AG04450 (cell line): ENCODE data around the gene MYBBP1A. TPM values are rescaled to one million over a fixed set of nuclear protein-coding genes. Genes with fewer than 3 reads are reported as not detected.
"Not testable (repeated sequence)": the region's sequence is repeated elsewhere in the genome, so short reads cannot be mapped to it uniquely, and the experiment has no call there.

ENCODE experiments used
- CTCF ChIA-PET: fragments of 300-600, 350-600 bp; formaldehyde crosslinking; extraction: SDS; loops from one replicate; lab custom pipeline; 2022; ENCODE audit warnings: antibody characterized with exemption, inconsistent platforms; lab: Charles Lee
- POLR2A ChIA-PET: fragments of 350-600 bp; formaldehyde crosslinking; extraction: SDS; loops from one replicate; lab custom pipeline; 2021; ENCODE audit warnings: antibody characterized with exemption, inconsistent platforms; lab: Yijun Ruan, JAX
- DNase-seq: peaks from one replicate; pipeline ENCODE4 v3.0.0-alpha.2; 2011; ENCODE audit warnings: low read depth, low spot score
- H3K27ac ChIP-seq: one replicate; pipeline ENCODE4 v1.5.1; 2012; ENCODE audit warnings: low read depth, low read length, control low read depth
- H3K27me3 ChIP-seq: one replicate; pipeline ENCODE4 v1.6.0; 2012; ENCODE audit warnings: low read length; ENCODE audit not compliant: control insufficient read depth, insufficient read depth
- H3K4me3 ChIP-seq: 2 replicates; pipeline ENCODE4 v1.5.1; 2011; ENCODE audit warnings: mild to moderate bottlenecking, low read depth, low read length, control low read depth
- H3K9me3 ChIP-seq: 2 replicates; pipeline ENCODE4 v1.5.1; 2012; ENCODE audit warnings: low read length; ENCODE audit not compliant: control insufficient read depth, insufficient read depth
- polyA plus RNA-seq: library from polyadenylated mRNA; depleted of rRNA; stranded (reverse); fragments of >200 nt; gene quantifications from 2 replicates; pipeline ENCODE4 v1.2.3, GENCODE V29; 2011
- TF ChIP-seq, protein P1 (sequence below): IDR thresholded peaks from 2 replicates; pipeline ENCODE4 v1.5.1; 2011; ENCODE audit warnings: low read depth, low read length, control low read depth, inconsistent platforms

MYBBP1A gene
- polyA plus RNA-seq, 1 experiment, result 12.5 TPM

DNA sequence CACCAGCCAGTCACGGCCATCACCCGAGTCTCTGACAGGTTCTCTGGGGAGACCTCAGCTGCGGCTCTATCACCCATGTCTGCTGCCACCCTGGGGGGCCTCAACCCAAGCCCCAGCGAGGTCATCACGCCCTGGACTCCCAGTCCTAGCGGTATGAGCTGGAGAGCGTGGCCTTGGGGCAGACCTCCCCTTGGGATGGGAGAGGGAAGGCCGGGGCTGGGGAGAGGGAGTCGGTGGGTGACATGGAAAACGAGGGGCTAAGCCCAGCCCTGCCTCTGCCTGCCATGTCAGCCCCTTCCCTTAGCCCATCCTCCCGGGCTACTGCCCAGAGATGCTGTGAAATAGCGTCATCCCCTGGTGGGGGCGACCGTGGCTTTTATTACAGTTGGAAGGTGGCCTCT lies 37.8 kb upstream of the MYBBP1A start:
- ChIA-PET POLR2A (no interaction called here), CTCF (interaction anchor here (0.5 to 2.6 kb wide), 2 partner anchors 26 to 395 kb away, joined by 3 to 12 read pairs; no protein-coding TSS in a partner anchor)
- peaks cover 48% of the 10 kb centered on the region for H3K27me3 ChIP-seq
- H3K27ac ChIP-seq, result no peak overlapping the region
- no peaks in the 10 kb centered on the region for H3K9me3 ChIP-seq
- H3K4me3 ChIP-seq, result no peak overlapping the region
- DNase-seq, result no peak
- TF ChIP-seq, protein P1, sequence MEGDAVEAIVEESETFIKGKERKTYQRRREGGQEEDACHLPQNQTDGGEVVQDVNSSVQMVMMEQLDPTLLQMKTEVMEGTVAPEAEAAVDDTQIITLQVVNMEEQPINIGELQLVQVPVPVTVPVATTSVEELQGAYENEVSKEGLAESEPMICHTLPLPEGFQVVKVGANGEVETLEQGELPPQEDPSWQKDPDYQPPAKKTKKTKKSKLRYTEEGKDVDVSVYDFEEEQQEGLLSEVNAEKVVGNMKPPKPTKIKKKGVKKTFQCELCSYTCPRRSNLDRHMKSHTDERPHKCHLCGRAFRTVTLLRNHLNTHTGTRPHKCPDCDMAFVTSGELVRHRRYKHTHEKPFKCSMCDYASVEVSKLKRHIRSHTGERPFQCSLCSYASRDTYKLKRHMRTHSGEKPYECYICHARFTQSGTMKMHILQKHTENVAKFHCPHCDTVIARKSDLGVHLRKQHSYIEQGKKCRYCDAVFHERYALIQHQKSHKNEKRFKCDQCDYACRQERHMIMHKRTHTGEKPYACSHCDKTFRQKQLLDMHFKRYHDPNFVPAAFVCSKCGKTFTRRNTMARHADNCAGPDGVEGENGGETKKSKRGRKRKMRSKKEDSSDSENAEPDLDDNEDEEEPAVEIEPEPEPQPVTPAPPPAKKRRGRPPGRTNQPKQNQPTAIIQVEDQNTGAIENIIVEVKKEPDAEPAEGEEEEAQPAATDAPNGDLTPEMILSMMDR, result no peak

DNA sequence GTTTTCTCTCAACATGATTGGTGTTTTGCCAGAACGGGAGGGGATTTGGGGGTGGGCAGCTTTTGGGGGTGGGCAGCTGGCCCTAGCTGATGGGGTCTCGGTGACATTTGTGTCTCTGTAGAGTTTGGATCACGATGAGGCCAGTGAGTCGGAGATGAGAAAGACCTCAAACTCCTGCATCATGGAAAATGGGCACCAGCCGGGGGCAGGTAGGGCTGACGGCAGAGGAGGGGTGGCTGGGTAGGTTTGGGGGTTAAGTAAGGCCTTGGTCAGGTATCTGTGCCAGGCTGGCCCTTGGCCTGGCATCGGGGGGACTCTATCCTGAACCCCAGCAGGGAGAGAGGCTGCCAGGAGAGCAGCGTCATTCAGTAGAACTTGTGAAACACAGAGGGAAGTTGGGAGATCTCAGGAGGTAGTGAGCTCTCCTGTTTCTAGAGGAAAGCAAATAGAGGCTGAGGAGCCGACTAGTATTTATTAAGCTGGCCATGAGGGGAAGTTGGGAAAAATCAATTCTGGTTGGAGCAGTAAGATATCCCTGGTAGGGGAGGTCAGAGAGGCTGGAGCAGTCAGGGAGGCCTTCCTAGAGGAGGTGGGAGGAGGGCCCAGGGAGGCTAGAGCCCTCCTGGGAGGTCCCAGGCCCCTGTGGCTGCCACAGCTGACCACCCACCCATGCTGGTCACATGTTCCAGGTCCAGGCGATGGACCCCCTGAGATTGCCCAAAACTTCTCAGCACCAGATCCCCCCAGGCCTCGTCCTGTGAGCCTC lies 37.2 kb upstream of the MYBBP1A start:
- ChIA-PET POLR2A (no interaction called here), CTCF (interaction anchor here (2.6 kb wide), 1 partner anchor 26 kb away, joined by 12 read pairs; no protein-coding TSS in a partner anchor)
- DNase-seq, result no peak
- TF ChIP-seq, protein P1, result no peak
- no peak overlapping the region for H3K27ac ChIP-seq
- no peaks in the 10 kb centered on the region for H3K9me3 ChIP-seq
- H3K4me3 ChIP-seq, result no peak overlapping the region
- peaks cover 46% of the 10 kb centered on the region for H3K27me3 ChIP-seq

DNA sequence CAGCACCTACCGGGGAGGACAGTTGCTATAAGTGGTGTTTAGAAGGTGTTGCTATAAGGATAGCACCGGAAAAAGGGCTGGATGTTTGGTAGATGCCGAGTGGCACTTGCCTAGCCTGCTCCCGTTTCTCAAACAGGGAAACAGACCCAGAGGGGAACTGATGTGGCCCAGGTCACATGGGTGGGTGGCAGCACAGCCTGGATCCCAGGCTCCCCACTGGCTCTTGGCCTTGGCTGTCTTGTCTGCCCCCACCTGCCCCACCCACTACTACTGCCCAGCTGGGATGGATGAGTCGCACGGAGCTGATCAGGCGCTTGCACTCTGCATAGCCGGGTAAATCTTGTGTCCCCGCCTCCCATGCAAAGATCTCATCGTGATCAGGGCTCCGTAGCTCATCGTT lies 36.3 kb upstream of the MYBBP1A start:
- H3K27me3 ChIP-seq, result peaks cover 50% of the 10 kb centered on the region
- no peak overlapping the region for H3K4me3 ChIP-seq
- POLR2A ChIA-PET, result no interaction called here
- no peaks in the 10 kb centered on the region for H3K9me3 ChIP-seq
- TF ChIP-seq, protein P1, result no peak
- no peak for DNase-seq
- CTCF ChIA-PET, result interaction anchor here (0.7 to 1.2 kb wide), 3 partner anchors 23 to 25 kb away, joined by 3 to 5 read pairs (median 3); no protein-coding TSS in a partner anchor
- H3K27ac ChIP-seq, result no peak overlapping the region

DNA sequence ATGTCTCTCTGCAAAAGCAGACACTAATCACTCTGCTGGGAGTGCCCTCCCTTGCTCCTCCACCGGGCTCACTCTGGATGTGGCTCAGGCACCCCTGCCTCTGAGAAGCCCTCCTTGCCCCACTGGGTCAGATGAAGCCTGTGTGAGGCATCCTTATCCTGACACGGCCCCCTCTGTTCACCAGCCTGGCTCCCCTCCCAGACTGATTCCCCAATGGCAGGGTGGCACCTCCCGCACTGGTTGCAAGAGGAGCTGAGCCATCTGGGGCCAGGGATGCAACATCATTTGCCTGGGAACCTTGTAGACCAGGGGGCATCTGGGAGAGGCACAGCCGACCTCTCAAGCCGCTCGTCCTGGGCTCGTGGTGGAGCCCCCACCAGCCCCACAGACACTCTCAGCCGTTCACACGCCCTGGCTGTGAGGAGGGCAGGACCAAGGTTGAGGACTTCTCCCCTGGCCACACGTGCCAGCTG lies 35.8 kb upstream of the MYBBP1A start:
- H3K27ac ChIP-seq, result no peak overlapping the region
- H3K4me3 ChIP-seq, result no peak overlapping the region
- no peak for DNase-seq
- peaks cover 53% of the 10 kb centered on the region for H3K27me3 ChIP-seq
- H3K9me3 ChIP-seq, result no peaks in the 10 kb centered on the region
- ChIA-PET CTCF (interaction anchor here (0.7 to 1.2 kb wide), 3 partner anchors 22 to 25 kb away, joined by 3 to 5 read pairs (median 3); no protein-coding TSS in a partner anchor), POLR2A (no interaction called here)
- TF ChIP-seq, protein P1, result no peak

DNA sequence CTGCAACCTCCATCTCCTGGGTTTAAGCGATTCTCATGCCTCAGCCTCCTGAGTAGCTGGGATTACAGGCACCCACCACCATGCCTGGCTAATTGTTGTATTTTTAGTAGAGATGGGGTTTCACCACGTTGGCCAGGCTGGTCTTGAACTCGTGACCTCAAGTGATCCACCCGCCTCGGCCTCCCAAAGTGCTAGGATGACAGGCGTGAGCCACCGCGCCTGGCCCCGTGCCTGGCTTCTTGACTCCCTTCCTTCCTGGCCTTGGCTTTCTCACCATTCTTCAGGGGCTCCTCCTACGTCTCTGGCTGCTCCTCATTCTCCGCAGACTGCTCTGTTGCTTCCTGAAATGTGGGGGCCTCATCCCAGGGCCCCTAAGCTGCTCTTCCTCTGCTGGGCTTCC lies 34.9 kb upstream of the MYBBP1A start:
- CTCF ChIA-PET, result interaction anchor here (1.3 kb wide), 1 partner anchor 25 kb away, joined by 3 read pairs; no protein-coding TSS in a partner anchor

More for the DNA sequence above, 34.9 kb upstream of the MYBBP1A start:
- H3K27ac ChIP-seq, H3K9me3 ChIP-seq, POLR2A ChIA-PET, H3K4me3 ChIP-seq, DNase-seq: not testable (repeated sequence)
- H3K27me3 ChIP-seq, result peaks cover 57% of the 10 kb centered on the region
